Measurements from ENCODE around the gene CPN1.

GRCh38 chr10:100053686-100054460, 27.8 kb downstream of the CPN1 start:
- TF ChIP-seq CTCF (IDR thresholded peaks at IDR 0.05 in 8 of 11, conservative IDR thresholded peaks at IDR 0.05 in 3 of 11) = no peak
- no peak for TF ChIP-seq POLR2A (IDR thresholded peaks at IDR 0.05)
- no peak for TF ChIP-seq POLR2AphosphoS5 (IDR thresholded peaks at IDR 0.05)
